ENCODE data around the gene SH2B3.

GRCh38 chr12:111443086-111443485 lies 37.4 kb downstream of the SH2B3 start:
- no peak for TF ChIP-seq CTCF (IDR thresholded peaks at IDR 0.05; ENCODE audit: poor library complexity, severe bottlenecking)
- TF ChIP-seq POLR2AphosphoS5 (IDR thresholded peaks at IDR 0.05), result no peak
- TF ChIP-seq EZH2 (IDR thresholded peaks at IDR 0.05; ENCODE audit: borderline replicate concordance, insufficient read depth, low read length, poor library complexity, severe bottlenecking), result no peak
- no peak for TF ChIP-seq REST (IDR thresholded peaks at IDR 0.05; ENCODE audit: borderline replicate concordance)
- TF ChIP-seq MXI1 (conservative IDR thresholded peaks at IDR 0.05; ENCODE audit: poor library complexity, severe bottlenecking), result no peak
- no peak for TF ChIP-seq RAD21 (conservative IDR thresholded peaks at IDR 0.05)
- TF ChIP-seq EP300 (conservative IDR thresholded peaks at IDR 0.05; ENCODE audit: poor library complexity, severe bottlenecking), result no peak

Measured in neural cell (in vitro differentiated cells).